HCT116 (cell line): Measurements from ENCODE around the gene YTHDF1. TPM values are rescaled to one million over a fixed set of nuclear protein-coding genes. Genes with fewer than 3 reads are reported as not detected.

ENCODE experiments used
- ATAC-seq: fragments of 200-7000 bp; cut with Tn5 transposase; 2 replicates; pipeline ENCODE4 v1.9.1; 2020; ENCODE audit warnings: mild to moderate bottlenecking, moderate library complexity
- BruUV-seq: library from RNA; stranded (reverse); fragments of 400-500 nt; replicated peaks from 2 replicates; lab custom pipeline; 2021; lab: Mats Ljungman, UMichigan
- CTCF ChIA-PET: fragments of 300-600 bp; sonication (Branson Sonifier 250); formaldehyde crosslinking; loops from one replicate; lab custom pipeline; 2021; ENCODE audit warnings: antibody characterized with exemption; lab: Charles Lee
- POLR2A ChIA-PET: fragments of 300-600, 350-600 bp; sonication (Branson Sonifier 250); formaldehyde crosslinking; loops from one replicate; lab custom pipeline; 2021; ENCODE audit warnings: antibody characterized with exemption; lab: Charles Lee
- RAD21 ChIA-PET, 2 experiments: fragments of 300-600 bp; sonication (Branson Sonifier 250); formaldehyde crosslinking; loops; one replicate each; lab custom pipeline; 2023; ENCODE audit warnings: low total read pairs in 2 of 2; ENCODE audit not compliant: uncharacterized antibody in 2 of 2, unreplicated experiment in 2 of 2, low non-redundant PET in 1 of 2; lab: Charles Lee
- DNase-seq: peaks from one replicate; pipeline ENCODE4 v3.0.0-alpha.2; 2010; ENCODE audit warnings: low read depth, low spot score
- H2AFZ ChIP-seq: fragments of 200-600 bp; shearing (Covaris generic), sonication (generic); 2 replicates; pipeline ENCODE4 v1.6.1; 2017; ENCODE audit warnings: low read depth, mixed run types, mixed read lengths, antibody characterized with exemption, low read length; ENCODE audit not compliant: poor library complexity, severe bottlenecking
- H3K27ac ChIP-seq: 2 replicates; pipeline ENCODE4 v1.5.1; 2012; ENCODE audit warnings: low read depth, low read length
- H3K27me3 ChIP-seq: fragments of 200-600 bp; sonication (generic); 2 replicates; pipeline ENCODE4 v1.6.1; 2016; ENCODE audit warnings: mixed run types, low read length, mixed read lengths; ENCODE audit not compliant: insufficient read depth
- H3K36me3 ChIP-seq, 2 experiments: fragments of 200-500 bp in 1 of 2; fragments of 200-600 bp in 1 of 2; sonication (Bioruptor generic) in 1 of 2; sonication (generic) in 1 of 2; 2 replicates each; pipeline versions ENCODE4 v1.5.1 to v1.6.1; 2014 to 2016; ENCODE audit warnings: low read length in 2 of 2, inconsistent platforms in 1 of 2, mixed read lengths in 1 of 2, mixed run types in 1 of 2; ENCODE audit not compliant: insufficient read depth in 2 of 2, control insufficient read depth in 1 of 2
- H3K4me1 ChIP-seq, 2 experiments: fragments of 200-600 bp in 1 of 2; sonication (generic) in 1 of 2; 2 replicates each; pipeline versions ENCODE4 v1.5.1 to v1.6.1; 2012 to 2017; ENCODE audit warnings: low read length in 2 of 2, inconsistent platforms in 1 of 2, mild to moderate bottlenecking in 1 of 2, mixed read lengths in 1 of 2, mixed run types in 1 of 2, moderate library complexity in 1 of 2; ENCODE audit not compliant: insufficient read depth in 2 of 2, control insufficient read depth in 1 of 2
- H3K4me2 ChIP-seq: fragments of 200-600 bp; sonication (generic); 2 replicates; pipeline ENCODE4 v1.6.1; 2017; ENCODE audit warnings: mixed run types, low read length, mixed read lengths
- H3K4me3 ChIP-seq, 2 experiments: fragments of 200-600 bp in 1 of 2; sonication (generic) in 1 of 2; replicated peaks in 1 of 2; 2 replicates each; pipeline ENCODE4 v1.5.1; 2011 to 2016; ENCODE audit warnings: low read length in 2 of 2, control low read depth in 1 of 2, low read depth in 1 of 2, mild to moderate bottlenecking in 1 of 2, mixed read lengths in 1 of 2, mixed run types in 1 of 2
- H3K79me2 ChIP-seq: fragments of 200-600 bp; sonication (generic); 2 replicates; pipeline ENCODE4 v1.6.1; 2017; ENCODE audit warnings: mild to moderate bottlenecking, mixed run types, low read length, moderate library complexity, mixed read lengths; ENCODE audit not compliant: insufficient read depth
- H3K9ac ChIP-seq: fragments of 200-600 bp; sonication (generic); 2 replicates; pipeline ENCODE4 v1.6.1; 2016; ENCODE audit warnings: low read length, mixed read lengths
- H3K9me2 ChIP-seq: fragments of 200-600 bp; sonication (generic), shearing (Covaris generic); 2 replicates; pipeline ENCODE4 v1.6.1; 2017; ENCODE audit warnings: mixed run types, mild to moderate bottlenecking, moderate library complexity; ENCODE audit not compliant: insufficient read depth
- H3K9me3 ChIP-seq, 2 experiments: fragments of 200-500 bp in 1 of 2; fragments of 200-600 bp in 1 of 2; sonication (Bioruptor generic) in 1 of 2; sonication (generic) in 1 of 2; 2 replicates each; pipeline ENCODE4 v1.6.1; 2014 to 2017; ENCODE audit warnings: low read length in 2 of 2, mixed read lengths in 2 of 2, inconsistent platforms in 1 of 2, low read depth in 1 of 2, mild to moderate bottlenecking in 1 of 2, mixed run types in 1 of 2, moderate library complexity in 1 of 2; ENCODE audit not compliant: control insufficient read depth in 1 of 2, insufficient read depth in 1 of 2
- H4K20me1 ChIP-seq: fragments of 200-600 bp; sonication (generic), shearing (Covaris generic); 2 replicates; pipeline ENCODE4 v1.6.1; 2017; ENCODE audit warnings: mixed run types, mild to moderate bottlenecking, moderate library complexity; ENCODE audit not compliant: insufficient read depth
- CBX3 ChIP-seq: IDR thresholded peaks from 2 replicates; pipeline ENCODE4 v1.6.1; 2012; ENCODE audit warnings: low read depth
- FOSL1 ChIP-seq: IDR thresholded peaks from 2 replicates; pipeline ENCODE4 v1.6.1; 2012; ENCODE audit warnings: low read depth
- POLR2A ChIP-seq: IDR thresholded peaks from 2 replicates; pipeline ENCODE4 v1.7.0; 2011; ENCODE audit warnings: borderline replicate concordance; ENCODE audit not compliant: insufficient read depth, insufficient read length; ENCODE audit errors: extremely low read depth
- POLR2AphosphoS5 ChIP-seq: IDR thresholded peaks from 2 replicates; pipeline ENCODE4 v1.6.1; 2011; ENCODE audit warnings: mild to moderate bottlenecking, low read depth, low read length, moderate library complexity
- SIN3A ChIP-seq: IDR thresholded peaks from 2 replicates; pipeline ENCODE4 v1.6.1; 2012; ENCODE audit warnings: low read depth
- SP1 ChIP-seq: IDR thresholded peaks from 2 replicates; pipeline ENCODE4 v1.6.1; 2012; ENCODE audit warnings: low read depth
- SRF ChIP-seq: IDR thresholded peaks from 2 replicates; pipeline ENCODE4 v1.6.1; 2012; ENCODE audit warnings: low read depth
- intact Hi-C: fragments of 100-400 bp; cut with micrococcal nuclease; formaldehyde crosslinking; loops from 2 replicates; pipeline ENCODE4 v1.10.0; 2022
- total RNA-seq: library from RNA; stranded (reverse); gene quantifications from one replicate; pipeline ENCODE4 v1.2.1, GENCODE V29; 2021; ENCODE audit not compliant: unreplicated experiment
- TF ChIP-seq, protein P1 (sequence below): IDR thresholded peaks from 2 replicates; pipeline ENCODE4 v1.6.1; 2011; ENCODE audit warnings: mild to moderate bottlenecking, low read length, moderate library complexity; ENCODE audit not compliant: insufficient replicate concordance; ENCODE audit errors: extremely low read depth
- TF ChIP-seq, protein P2 (sequence below): IDR thresholded peaks from 2 replicates; pipeline ENCODE4 v1.6.1; 2012

Gene YTHDF1
- total RNA-seq, 1 experiment from 2014 or later: 42.8 TPM

DNA sequence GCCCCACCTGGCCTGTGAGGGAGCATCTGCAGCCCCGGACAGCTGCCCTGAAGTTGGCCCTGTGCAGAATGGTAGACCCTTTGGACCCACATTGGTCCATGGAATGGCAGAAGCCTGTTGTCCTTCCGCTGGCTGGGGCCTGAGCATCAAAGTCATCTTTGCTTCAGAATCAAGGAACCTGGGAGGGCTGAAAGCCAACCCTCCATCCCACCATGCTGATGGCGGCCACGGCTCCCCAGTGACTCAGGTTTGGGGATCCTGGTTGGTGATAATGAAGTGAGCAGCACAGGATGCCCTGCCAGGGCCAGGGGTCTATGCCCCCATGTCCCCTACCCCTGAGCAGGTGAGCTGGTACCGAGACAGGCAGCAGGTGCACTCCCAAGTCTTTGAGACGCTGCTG, 52.8 kb downstream of the YTHDF1 start:
- POLR2A ChIA-PET: interaction anchor here (0.6 kb wide), 1 partner anchor 65 kb away, joined by 3 read pairs; no protein-coding TSS in a partner anchor

More for the DNA sequence above, 52.8 kb downstream of the YTHDF1 start:
- no peak overlapping the region for H3K4me2 ChIP-seq
- no peak for ATAC-seq
- TF ChIP-seq SRF (no peak), FOSL1 (no peak), SP1 (no peak), POLR2AphosphoS5 (no peak), POLR2A (no peak), SIN3A (no peak), CBX3 (no peak)
- TF ChIP-seq, protein P1, sequence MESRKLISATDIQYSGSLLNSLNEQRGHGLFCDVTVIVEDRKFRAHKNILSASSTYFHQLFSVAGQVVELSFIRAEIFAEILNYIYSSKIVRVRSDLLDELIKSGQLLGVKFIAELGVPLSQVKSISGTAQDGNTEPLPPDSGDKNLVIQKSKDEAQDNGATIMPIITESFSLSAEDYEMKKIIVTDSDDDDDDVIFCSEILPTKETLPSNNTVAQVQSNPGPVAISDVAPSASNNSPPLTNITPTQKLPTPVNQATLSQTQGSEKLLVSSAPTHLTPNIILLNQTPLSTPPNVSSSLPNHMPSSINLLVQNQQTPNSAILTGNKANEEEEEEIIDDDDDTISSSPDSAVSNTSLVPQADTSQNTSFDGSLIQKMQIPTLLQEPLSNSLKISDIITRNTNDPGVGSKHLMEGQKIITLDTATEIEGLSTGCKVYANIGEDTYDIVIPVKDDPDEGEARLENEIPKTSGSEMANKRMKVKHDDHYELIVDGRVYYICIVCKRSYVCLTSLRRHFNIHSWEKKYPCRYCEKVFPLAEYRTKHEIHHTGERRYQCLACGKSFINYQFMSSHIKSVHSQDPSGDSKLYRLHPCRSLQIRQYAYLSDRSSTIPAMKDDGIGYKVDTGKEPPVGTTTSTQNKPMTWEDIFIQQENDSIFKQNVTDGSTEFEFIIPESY: no peak
- TF ChIP-seq, protein P2, sequence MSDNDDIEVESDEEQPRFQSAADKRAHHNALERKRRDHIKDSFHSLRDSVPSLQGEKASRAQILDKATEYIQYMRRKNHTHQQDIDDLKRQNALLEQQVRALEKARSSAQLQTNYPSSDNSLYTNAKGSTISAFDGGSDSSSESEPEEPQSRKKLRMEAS: no peak
- DNase-seq: no peak
- no peak overlapping the region for H3K4me3 ChIP-seq
- peaks cover 7% of the 10 kb centered on the region; the same call in 1 of the 2 replicates for H3K27me3 ChIP-seq
- H4K20me1 ChIP-seq: no peaks in the 10 kb centered on the region
- H3K27ac ChIP-seq: no peak overlapping the region
- no TSS peak for BruUV-seq
- H3K9ac ChIP-seq: no peak overlapping the region
- H2AFZ ChIP-seq: no peak overlapping the region
- H3K9me3 ChIP-seq: no peaks in the 10 kb centered on the region
- CTCF ChIA-PET: interaction anchor here (1.1 kb wide), 1 partner anchor 17 kb away, joined by 3 read pairs; no protein-coding TSS in a partner anchor
- RAD21 ChIA-PET: no interaction called here
- H3K79me2 ChIP-seq: no peaks in the 10 kb centered on the region
- H3K4me1 ChIP-seq: peaks cover 0 to 5% of the 10 kb centered on the region in 2 experiments; a peak in 1 of 4 replicates
- intact Hi-C loops: no loop called here
- H3K36me3 ChIP-seq: no peaks in the 10 kb centered on the region
- H3K9me2 ChIP-seq: no peaks in the 10 kb centered on the region
